Hematopoietic multipotent progenitor cell treated with erythropoietin and hydrocortisone succinate and interleukin-3 and kit ligand, for 17 days (in vitro differentiated cells): Measurements from ENCODE around the gene SMARCD1.
A peak's percentile ranks its signal among the peaks of the same experiment; 100 is the strongest.

Experiments
- DNase-seq: peaks from one replicate; pipeline ENCODE4 v3.0.0-alpha.2; 2015; ENCODE audit warnings: low spot score

SMARCD1 gene

DNA sequence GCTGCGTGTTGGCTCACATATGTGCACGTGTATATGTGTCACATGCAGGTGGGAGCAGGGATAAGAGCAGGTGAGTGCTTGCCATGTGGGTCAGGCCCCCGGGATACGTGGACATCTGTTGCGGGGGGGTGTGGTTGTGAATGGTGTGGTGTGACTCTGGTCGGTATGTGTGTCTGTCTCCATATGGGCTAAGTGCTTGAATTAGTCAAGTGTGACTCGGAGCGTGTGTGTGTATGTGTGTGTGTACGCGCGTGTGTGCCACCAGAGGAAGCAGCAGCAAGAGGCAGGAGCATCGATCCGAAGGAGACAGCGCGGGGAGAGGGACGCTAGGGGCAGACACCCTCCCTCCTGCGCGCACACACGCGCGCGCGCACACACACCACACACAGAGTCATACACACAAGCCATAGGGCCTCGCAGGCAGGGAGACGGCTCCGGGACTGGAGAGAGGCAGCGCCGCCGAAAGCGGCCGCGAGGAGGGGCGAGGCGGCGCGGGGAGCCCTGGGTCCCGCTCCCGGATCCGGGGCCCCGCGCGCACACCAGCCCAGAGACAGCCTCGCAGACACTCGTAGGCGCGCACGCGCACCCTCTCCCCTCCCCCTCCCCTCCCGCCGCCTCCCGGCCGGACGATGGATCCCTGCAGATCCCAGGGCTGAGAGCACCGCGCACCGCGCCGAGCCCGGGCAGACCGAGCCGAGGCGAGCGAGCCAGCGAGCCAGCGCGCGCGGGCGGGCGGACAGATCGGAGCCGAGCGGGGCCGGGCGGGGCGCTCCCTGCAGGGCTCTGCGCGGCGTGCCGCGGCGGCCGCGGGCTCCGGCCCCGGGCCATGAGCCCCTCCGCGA, 27.9 kb upstream of the SMARCD1 start, which contains the start of gene ASIC1:
TSS of gene ASIC1 (plus strand) at position 597 of the 842 bp plus-strand sequence. CDS start 1,171 bp downstream, outside the sequence.
- DNase-seq: no peak

DNA sequence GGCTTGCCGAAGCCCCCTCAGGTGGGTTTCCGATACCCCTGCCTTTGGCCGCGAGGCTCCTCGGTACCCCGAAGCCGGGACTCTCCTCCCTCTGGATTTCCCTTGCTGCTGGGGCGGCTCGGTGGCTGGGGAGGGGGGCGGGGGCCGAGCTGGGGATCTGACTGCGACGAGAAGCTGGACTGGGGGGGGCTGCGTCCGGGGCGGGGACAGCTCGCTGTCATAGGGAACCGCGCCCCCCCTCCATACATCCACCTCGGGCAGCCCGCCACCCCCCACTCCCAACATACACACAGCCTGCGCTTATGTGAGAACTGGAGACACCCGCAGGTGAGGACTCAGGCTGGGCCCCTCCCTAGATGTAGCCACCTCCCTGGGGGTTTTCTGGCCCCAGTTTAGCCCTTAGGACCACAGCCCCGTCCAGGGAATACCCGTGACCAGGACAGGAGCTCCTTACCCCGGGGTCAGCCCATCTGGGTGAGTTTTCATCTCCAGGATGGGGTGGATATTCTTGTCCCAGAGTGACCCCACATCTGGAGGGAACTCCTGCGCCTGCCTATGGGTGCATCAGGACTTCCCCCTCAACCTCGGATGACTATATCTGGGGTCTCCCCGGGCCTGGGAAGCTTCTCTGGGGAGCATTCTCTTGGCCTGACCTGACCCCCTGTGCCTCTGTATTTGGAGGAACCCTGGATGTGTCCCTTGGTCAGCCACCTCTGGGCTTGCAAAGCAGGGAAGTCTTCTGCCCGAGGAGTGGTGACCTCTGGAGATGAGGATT, 27.1 kb upstream of the SMARCD1 start:
- DNase-seq: no peak

DNA sequence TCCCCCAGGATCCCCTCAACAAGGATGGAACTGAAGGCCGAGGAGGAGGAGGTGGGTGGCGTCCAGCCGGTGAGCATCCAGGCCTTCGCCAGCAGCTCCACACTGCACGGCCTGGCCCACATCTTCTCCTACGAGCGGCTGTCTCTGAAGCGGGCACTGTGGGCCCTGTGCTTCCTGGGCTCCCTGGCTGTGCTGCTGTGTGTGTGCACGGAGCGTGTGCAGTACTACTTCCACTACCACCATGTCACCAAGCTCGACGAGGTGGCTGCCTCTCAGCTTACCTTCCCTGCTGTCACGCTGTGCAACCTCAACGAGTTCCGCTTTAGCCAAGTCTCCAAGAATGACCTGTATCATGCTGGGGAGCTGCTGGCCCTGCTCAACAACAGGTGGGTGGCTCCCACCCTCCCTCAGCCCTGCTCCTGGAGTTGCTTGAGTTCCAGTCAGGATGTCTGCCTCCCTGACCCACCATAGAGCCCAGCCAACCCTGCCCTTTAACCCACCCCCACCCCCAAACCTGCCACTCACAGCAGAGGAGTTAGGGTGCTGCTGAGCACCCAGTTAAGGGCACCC, 26.3 kb upstream of the SMARCD1 start:
- no peak for DNase-seq

DNA sequence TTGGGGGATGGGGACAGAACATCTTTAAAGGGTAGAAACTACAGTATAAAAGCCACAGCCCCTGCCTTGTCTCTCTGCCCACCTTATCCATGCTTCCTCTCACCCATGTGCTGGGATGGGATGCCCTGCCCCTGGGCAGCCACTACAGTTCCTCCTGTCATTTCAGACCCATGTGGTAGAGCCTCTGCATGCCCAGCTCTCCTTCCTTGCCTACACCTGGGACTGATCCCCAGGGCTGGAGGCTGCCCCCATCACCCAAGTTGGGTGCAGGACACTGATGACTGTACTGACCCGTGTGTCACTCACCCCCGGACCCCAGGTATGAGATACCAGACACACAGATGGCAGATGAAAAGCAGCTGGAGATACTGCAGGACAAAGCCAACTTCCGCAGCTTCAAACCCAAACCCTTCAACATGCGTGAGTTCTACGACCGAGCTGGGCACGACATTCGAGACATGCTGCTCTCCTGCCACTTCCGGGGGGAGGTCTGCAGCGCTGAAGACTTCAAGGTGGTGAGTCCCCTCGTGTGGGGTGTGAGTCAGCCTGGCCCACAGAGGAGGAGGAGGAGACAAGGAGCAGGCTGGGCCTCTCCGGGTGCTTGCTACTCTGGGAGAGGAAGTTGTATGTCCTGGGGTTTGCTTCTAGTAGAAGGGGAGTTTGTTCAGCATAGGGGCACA, 25.6 kb upstream of the SMARCD1 start:
- DNase-seq: no peak

DNA sequence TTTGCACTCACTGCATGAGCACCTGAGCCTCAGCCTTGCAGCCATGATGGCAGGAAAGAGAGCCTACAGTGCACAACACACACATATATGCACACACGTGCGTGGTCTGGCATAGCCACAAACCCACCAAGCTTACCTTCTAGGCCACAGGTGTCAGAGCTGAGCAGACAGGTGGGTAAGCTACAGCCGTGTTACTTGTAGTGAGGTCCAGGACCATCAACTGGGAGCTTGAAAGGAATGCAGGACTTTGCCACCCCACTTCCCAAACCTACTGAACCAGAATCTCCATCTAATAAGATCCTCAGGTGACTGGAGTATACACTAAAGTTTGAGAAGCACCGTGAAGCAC, 25.0 kb upstream of the SMARCD1 start:
- no peak for DNase-seq

DNA sequence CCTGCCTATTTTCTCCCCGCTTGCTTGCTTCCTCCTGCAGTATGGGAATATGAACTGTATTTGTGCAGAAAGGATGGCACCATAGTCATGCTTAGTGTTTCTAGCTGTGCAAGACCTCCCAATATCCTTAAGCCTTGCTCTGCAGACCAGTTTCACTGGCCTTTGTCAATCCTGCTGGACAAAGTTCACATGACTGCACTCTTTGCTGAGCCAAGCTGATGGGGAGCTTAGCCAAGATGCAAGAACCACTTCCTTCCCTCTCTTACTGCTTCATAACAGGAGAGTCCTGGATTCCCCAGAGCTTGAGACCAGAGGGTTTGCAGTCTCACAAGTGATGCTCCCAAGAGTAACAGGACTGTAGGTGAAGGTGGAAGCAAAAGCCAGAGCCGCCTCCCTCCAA, 24.0 kb upstream of the SMARCD1 start:
- DNase-seq: no peak

DNA sequence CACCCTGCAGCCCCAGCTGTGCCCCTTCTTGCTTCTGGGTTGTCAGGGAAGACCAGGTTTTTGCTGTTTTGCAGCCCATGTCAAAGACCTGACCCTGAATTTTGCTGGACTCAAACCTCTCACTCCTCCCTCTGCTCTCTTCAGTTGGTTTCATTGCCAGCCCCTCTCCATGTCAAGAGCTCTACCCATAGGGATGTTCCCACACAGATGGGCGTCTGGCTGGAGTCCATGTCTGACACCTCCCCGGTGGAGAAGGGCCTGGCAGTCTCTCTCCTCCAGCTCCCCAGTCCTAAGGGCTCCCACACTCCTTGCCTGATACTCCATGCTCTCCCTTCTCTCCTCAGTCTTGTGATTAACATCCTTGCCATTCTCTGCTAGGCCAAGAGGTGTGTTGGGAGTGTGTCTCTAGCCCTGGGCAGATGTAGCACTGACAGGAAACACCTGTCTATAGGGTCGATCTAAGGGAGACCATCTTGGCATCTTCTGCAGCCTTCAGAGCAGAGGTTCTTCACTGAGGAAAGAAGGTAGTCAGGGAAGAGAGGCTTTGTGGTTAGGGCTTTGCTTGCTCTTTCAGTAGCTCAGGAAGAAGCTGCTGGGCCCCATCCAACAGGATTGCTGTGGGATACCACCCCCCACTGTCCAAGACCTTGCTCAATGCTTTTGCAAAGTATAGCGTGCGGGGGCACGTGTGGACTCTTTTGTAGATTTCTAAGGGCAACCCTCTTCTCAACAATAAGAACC, 23.0 kb upstream of the SMARCD1 start:
- no peak for DNase-seq

DNA sequence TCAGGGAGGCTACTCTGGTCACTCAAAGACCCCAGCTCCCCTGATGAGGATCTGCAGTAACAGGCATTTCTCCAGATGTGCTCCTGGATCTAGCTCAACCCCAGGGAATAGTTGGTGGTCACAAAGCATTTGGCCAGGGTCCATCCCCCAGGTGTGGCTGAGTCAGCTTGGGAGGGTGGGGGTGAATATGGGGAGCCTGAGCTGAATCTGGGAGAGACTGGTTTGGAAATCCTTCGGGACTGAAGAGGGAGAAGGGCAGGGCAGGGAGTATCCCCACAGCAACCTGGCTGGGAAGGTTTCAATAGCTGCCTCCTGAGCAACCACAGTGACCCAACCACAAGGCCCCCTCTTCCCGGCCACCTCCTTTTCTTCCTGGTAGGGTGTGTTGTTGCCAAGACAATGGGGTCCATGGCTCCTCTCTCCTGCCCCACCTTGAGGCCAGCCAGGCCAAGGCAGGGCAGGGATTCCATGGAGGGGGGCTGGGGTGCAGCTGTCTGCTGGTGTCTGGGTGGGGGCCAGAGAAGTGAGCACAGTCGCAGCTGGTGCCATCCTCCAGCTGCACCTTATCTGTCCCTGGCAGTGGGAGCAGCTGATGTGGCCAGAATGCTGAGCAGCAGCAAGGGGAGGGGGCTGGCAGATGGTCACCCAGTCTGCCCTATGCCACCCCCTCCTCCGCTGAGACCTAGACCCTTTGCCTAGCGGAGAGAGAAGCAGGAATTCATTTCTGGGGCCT, 22.2 kb upstream of the SMARCD1 start:
- no peak for DNase-seq

DNA sequence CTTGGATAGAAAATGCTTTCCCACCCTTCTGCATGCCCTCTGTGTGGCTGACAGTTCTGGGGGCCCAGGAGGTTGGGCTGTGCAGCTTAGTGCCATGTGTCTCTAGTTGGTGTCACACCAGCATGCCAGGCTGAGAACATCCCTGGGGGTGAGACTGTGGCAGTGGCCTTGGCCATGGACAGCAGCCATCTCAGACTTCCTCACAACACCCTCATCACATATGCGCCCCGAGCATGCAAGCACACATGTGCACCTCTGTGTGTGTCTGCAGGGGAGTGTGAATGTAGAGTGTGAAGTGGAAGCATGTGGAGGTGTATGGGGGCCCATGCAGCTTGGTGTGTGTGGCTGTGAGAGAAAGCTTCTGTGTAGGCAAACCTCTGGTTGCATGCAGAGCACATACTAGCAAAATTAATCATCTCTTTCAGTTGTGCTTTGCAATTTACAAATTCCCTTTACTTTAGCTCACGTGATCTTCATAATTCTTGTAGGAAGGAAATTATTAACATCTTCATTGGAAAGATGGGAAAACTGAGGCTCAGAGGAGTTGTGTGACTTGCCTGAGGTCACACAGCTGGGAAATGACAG, 19.3 kb upstream of the SMARCD1 start:
- DNase-seq: no peak

DNA sequence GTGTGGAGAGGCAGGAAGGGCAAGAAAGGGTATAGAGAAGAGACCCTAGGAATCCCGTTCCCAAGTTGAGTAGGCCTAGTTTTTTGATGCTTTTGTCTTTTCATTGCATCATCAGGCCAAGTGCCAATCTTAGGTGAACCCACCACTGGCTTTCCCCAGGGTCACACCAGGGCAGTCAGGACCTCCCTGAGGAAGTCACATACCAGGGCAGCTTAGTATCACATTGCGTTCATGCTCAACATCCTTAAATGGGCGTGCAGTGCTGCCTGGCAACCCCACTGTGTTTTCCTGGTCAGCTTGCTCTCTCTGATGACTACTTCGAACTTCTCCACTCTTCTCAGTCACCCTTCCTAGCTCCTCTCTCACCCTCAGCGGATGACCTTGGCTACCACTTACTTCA, 18.7 kb upstream of the SMARCD1 start:
- no peak for DNase-seq

DNA sequence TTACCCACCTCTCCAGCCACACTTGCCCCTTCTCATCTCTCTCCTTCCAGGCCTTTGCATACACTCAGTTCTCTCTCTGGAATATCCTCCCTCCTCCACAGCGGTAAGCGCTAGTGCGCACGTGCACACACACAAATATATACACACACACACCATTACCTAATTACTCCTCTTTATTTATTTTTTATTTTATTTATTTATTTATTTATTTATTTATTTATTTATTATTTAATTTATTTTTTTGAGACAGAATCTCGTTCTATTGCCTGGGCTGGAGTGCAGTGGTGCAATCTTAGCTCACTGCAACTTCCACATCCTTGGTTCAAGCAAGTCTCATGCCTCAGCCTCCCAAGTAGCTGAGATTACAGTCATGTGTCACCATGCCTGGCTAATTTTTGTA, 16.1 kb upstream of the SMARCD1 start:
- no peak for DNase-seq

DNA sequence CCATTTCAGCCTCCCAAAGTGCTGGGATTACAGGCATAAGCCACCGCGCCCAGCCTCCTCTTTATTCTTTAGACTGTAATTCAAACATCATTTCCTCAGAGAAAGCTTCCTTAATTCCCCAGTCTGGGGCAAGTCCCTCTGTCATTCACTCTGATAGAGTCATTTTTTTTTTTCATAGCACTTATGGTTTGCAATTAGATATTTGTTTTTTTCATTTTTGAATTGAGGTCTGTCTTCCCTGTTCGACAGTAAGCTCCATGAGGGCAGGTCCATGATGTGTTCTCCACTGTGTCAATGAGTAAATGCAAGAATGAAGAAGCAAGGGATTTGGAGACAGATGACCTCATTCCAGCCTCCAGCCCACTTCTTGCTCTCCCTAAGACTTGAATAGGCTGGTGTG, 15.6 kb upstream of the SMARCD1 start:
- DNase-seq: no peak

DNA sequence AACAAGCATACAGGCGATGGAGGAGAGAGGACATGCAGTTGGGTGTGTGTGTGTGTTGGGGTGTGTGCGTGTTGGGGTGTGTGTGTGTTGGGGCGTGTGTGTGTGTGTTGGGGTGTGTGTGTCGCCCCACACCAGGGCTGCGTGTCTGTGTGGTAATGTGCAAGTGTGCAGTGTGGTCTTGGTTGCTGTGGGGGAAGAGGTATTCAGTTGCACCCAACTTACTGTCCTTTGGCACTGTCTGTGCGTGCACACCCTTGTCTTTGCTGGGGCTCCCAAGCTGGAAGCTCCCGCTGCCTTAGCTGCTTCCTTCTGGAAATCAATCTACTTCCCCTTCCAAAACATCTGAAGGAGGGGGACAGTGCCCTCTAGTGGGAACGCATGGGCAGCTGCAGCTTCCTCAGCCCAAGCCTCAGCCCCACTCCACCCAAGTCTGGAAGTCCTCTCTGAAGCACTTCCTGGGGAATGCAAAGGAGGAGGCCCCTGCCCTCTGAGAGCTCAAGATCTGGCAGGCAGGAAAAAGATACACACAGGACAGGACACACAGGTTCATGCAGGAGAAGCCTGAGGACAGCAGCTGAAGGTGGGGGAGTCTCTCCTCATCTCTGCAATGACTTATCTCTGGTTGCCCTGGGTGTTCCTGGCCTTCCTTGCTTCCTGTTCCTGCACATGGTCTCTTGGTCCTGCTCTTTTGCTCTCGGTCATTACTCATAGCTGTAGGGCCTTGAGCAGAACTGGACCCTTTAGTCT, 14.7 kb upstream of the SMARCD1 start:
- DNase-seq: peak; percentile 81

DNA sequence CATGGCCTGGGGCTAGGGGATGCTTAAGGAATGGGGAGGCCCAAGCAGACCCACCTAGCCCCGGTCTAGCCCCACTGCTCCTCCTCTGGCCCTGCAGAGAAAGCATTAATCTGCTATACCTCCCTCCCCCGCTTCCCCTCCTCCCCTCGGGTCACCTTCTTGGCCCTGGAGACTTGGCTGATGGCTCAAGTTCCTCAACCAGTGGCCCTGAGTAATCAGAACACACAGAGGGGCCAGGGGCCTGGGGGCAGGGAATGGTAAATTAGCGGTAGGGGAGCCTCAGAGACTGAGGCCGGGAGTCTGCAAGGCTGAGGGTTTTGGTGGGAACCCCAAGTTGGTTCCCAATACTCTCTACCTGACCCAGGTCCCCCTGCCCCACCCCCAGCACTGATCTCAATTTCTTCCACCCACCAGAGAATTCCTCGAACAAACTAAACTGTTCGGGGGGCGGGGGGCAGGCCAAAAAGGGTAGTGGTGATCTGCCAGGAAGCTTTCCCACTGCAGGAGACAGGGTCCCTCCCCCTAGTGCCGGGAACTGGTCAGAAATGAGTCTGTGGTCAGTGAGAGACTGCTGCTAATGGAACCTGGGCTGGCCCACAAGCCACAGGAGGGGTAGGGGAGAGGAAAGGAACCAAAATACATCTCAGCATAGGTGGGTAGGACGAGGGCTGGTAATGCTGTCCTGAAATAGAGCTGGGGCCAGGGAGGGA, 12.8 kb upstream of the SMARCD1 start:
- no peak for DNase-seq

DNA sequence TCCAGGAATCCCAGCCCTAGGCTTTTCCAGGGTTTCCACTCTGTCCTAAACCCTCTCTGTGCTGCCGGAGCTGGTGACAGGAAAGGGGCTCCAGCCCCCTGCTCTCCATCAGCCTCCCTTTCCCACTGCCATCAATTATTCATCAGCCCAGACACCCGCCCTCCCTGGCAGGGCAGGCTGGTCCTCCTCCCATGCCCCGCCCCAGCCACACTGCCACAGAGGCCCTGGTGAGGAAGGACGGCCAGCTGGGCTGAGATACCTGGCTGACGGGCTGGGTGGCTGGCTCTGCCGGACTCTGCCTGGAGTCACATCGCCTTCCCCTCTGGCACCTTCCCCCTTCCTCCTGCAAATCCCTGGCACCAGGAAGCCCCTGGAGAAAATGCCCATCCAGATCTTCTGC, 11.9 kb upstream of the SMARCD1 start:
- no peak for DNase-seq

DNA sequence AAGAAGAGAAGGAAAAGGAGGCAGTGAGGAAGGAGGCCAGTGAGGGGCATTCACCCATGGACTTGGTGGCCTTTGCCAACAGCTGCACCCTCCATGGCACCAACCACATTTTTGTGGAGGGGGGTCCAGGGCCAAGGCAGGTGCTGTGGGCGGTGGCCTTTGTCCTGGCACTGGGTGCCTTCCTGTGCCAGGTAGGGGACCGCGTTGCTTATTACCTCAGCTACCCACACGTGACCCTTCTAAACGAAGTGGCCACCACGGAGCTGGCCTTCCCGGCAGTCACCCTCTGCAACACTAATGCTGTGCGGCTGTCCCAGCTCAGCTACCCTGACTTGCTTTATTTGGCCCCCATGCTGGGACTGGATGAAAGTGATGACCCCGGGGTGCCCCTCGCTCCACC, 11.4 kb upstream of the SMARCD1 start:
- DNase-seq: no peak

DNA sequence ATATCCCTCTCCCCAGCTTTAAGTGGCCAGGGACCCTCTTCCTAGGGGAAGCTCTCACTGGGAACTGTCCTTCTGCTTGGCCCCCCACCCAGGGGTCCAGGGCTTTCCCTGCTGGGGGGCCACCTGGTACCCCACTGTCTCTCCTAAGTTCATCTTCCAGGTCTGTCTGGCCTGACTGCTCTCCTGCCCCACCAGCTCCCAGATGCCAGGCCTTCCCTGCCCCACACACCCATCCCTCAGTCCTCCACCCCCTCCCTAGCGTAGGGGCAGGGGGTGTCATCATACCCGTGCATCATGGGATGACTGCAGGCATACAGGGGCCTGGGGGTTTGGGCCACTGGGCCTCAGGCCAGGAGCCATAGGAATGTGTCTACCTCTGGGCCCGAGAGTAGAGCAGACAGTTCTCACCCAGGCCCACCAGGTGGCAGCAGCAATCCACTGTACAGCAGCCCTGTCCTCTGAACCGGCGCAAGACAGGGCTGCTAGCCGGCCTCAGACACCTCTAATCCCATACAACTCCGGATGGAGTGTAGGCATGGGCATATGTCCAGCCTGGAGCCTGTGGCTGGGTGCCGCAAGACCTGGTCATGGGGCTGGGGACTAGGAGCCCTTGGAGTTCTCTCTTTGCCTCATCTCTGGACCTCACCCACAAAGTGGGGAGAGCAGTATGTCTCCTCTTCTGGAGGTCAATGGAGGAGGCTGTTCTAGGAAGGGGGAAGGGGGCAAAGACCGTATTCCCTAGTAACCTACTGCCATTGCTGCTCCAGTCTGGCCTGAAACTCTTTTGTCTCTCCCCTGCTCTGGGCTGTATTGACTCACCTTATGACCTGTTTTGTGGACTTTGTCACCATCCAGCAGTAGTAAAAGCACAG, 10.0 kb upstream of the SMARCD1 start:
- DNase-seq: peak; percentile 85

DNA sequence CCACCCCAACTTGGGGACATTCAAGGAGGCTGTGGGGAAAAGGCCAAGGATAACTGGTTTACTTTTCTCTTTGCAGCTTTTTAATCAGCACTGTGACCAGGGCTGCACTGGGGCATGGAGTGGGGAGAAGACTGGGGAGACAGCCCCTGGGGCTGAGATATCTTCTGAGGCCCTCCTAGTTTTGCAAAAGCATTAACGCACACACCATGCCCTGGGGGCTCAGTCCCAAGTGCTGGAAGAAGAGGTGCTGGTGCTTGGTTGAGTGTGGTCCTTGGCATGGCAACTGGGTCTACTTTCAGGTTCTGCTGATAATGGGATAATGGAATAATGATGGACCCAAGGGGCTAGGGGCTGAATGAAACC, 9.4 kb upstream of the SMARCD1 start:
- no peak for DNase-seq
